OCI-LY1 (cell line): ENCODE results near the gene S100G.

Experiments used
- CTCF ChIP-seq: fragments of 200-600 bp; sonication (generic), shearing (Covaris generic); IDR thresholded peaks from 2 replicates; pipeline ENCODE4 v1.5.1; 2017; ENCODE audit warnings: mild to moderate bottlenecking, antibody characterized with exemption, low read length, moderate library complexity, mixed read lengths
- EZH2 ChIP-seq: fragments of 200-600 bp; sonication (generic), shearing (Covaris generic); IDR thresholded peaks from 2 replicates; pipeline ENCODE4 v1.8.0; 2017; ENCODE audit warnings: borderline replicate concordance, mixed run types, mild to moderate bottlenecking, antibody characterized with exemption, low read length, moderate library complexity, mixed read lengths

DNA sequence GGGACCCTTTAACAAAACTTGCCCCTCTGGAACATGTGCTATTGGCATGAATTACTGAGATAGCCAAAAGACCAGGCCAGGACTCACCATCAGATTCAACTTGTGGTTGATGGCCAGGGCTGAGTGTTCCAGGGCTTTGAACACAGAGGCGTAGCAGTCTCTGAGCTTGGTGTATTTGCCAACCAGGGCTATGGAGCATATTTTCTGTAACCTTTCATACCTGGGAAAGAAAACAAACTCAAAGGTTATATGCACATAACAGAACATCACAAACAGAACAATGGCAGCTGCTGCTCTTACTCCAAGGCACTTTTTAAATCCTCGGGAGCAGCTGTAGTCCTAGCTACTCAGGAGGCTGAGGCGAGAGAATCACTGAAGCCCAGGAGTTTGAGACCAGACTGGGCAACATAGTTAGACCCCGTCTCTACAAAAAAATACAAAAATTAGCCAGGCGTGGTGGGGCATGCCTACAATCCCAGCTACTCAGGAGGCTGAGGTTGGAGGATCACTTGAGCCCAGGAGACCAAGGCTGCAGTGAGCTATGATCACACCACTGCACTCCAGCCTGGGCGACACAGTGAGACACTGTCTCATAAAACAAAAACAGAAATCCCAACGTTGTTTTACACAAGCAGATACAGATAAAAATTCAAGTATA is 33.2 kb downstream of the S100G start:
- TF ChIP-seq CTCF (no peak), EZH2 (no peak)
